K562 (cell line): ENCODE measurements around the gene GALNT12. TPM values are rescaled to one million over a fixed set of nuclear protein-coding genes. Genes with fewer than 3 reads are reported as not detected.
A peak's percentile ranks its signal among the peaks of the same experiment; 100 is the strongest.

ENCODE experiments used
- CREM ChIP-seq: IDR thresholded peaks from 2 replicates; pipeline ENCODE4 v1.6.1; 2014; ENCODE audit warnings: antibody characterized with exemption, low read depth
- ETV6 ChIP-seq, 3 experiments: fragments of 150-350 bp in 1 of 3; sonication (generic) in 1 of 3; formaldehyde crosslinking in 1 of 3; IDR thresholded peaks; 2 replicates each; pipeline versions ENCODE4 v1.6.1 to v1.8.0; 2014 to 2022; ENCODE audit warnings: borderline replicate concordance in 2 of 3, low read depth in 2 of 3, antibody characterized with exemption in 1 of 3, low read length in 1 of 3, mild to moderate bottlenecking in 1 of 3, missing genetic modification reagents in 1 of 3
- ILF3 ChIP-seq: fragments of 450-650 bp; IDR thresholded peaks from 2 replicates; pipeline ENCODE4 v1.6.1; 2018; ENCODE audit warnings: antibody characterized with exemption, mild to moderate bottlenecking, moderate library complexity, borderline replicate concordance
- PRPF4 ChIP-seq: fragments of 200-400 bp; formaldehyde crosslinking; IDR thresholded peaks from one replicate; pipeline ENCODE4 v1.6.1; 2017; ENCODE audit warnings: low read length, low read depth, mild to moderate bottlenecking; ENCODE audit not compliant: insufficient read depth, poor library complexity, severe bottlenecking
- RBM34 ChIP-seq: fragments of 200-400 bp; formaldehyde crosslinking; IDR thresholded peaks from 2 replicates; pipeline ENCODE4 v1.6.1; 2018; ENCODE audit warnings: low read length, borderline replicate concordance; ENCODE audit not compliant: insufficient read depth
- SNRNP70 ChIP-seq: fragments of 200-400 bp; formaldehyde crosslinking; optimal IDR thresholded peaks from 2 replicates; pipeline ENCODE3; 2017; ENCODE audit warnings: low read depth, low read length
- TRIM24 ChIP-seq, 2 experiments: fragments of 450-650 bp; IDR thresholded peaks; 2 replicates each; pipeline ENCODE4 v1.6.1; 2016
- XRCC5 ChIP-seq: fragments of 200-400 bp; formaldehyde crosslinking; IDR thresholded peaks from 2 replicates; pipeline ENCODE4 v1.6.1; 2017; ENCODE audit warnings: low read depth, mild to moderate bottlenecking, low read length
- ZKSCAN1 ChIP-seq: fragments of 150-350 bp; IDR thresholded peaks from 2 replicates; pipeline ENCODE4 v1.6.1; 2016; ENCODE audit warnings: low read depth, low read length
- ZKSCAN3 ChIP-seq: fragments of 250-450 bp; sonication (Bioruptor Pico); IDR thresholded peaks from 2 replicates; pipeline ENCODE4 v1.4.0; 2020
- ZNF561 ChIP-seq: fragments of 450-650 bp; formaldehyde crosslinking; conservative IDR thresholded peaks from 2 replicates; pipeline ENCODE4 v1.4.0; 2020; ENCODE audit warnings: mild to moderate bottlenecking, moderate library complexity
- ZNF766 ChIP-seq: fragments of 200-800 bp; sonication (Bioruptor generic); conservative IDR thresholded peaks from 2 replicates; pipeline ENCODE4 v1.6.1; 2016; ENCODE audit warnings: missing genetic modification characterization, missing compliant biosample characterization
- polyA plus RNA-seq, 8 experiments: library from polyadenylated mRNA; depleted of rRNA in 4 of 8; stranded (reverse) in 5 of 8; unstranded in 3 of 8; fragments of >200 nt; fragmentation: Nextera tagmentation in 2 of 8; fragmentation: Illumina TruSeq in 1 of 8; extraction: Ambion mirVana in 2 of 8; extraction: Trizol in 1 of 8; gene quantifications; 2 replicates each; pipeline versions ENCODE4 v1.2.1 to v1.2.3, GENCODE V29; 2011 to 2014; ENCODE audit warnings: inconsistent platforms in 1 of 8, missing spikeins in 1 of 8
- total RNA-seq, 7 experiments: library from RNA; depleted of rRNA in 6 of 7; stranded (reverse); fragments of >200 nt in 6 of 7; fragmentation: Illumina TruSeq in 2 of 7; extraction: Trizol in 2 of 7; gene quantifications; 2 replicates each; pipeline versions ENCODE4 v1.2.1 to v1.2.3, GENCODE V29; 2011 to 2021; ENCODE audit warnings: low replicate concordance in 1 of 7
- TF ChIP-seq, protein P1 (sequence below): IDR thresholded peaks from 3 replicates; pipeline ENCODE4 v1.6.1; 2011; ENCODE audit warnings: borderline replicate concordance, mild to moderate bottlenecking; ENCODE audit not compliant: insufficient read length, insufficient read depth
- TF ChIP-seq, protein P2 (sequence below), 3 experiments: IDR thresholded peaks in 2 of 3; conservative IDR thresholded peaks in 1 of 3; 2 replicates each; pipeline ENCODE4 v1.5.1; 2011 to 2012; ENCODE audit warnings: low read length in 3 of 3, mild to moderate bottlenecking in 3 of 3, control low read depth in 2 of 3, improper control_type of control experiment in 1 of 3, inconsistent platforms in 1 of 3, low read depth in 1 of 3, mixed read lengths in 1 of 3, moderate library complexity in 1 of 3; ENCODE audit not compliant: insufficient read depth in 2 of 3

Gene GALNT12
- total and polyA plus RNA-seq, 9 of the 15 experiments (the other 6 are each of a cell fraction or from before 2014, with no cell fraction given): 29.7 to 82.9 (median 44.2) TPM

DNA sequence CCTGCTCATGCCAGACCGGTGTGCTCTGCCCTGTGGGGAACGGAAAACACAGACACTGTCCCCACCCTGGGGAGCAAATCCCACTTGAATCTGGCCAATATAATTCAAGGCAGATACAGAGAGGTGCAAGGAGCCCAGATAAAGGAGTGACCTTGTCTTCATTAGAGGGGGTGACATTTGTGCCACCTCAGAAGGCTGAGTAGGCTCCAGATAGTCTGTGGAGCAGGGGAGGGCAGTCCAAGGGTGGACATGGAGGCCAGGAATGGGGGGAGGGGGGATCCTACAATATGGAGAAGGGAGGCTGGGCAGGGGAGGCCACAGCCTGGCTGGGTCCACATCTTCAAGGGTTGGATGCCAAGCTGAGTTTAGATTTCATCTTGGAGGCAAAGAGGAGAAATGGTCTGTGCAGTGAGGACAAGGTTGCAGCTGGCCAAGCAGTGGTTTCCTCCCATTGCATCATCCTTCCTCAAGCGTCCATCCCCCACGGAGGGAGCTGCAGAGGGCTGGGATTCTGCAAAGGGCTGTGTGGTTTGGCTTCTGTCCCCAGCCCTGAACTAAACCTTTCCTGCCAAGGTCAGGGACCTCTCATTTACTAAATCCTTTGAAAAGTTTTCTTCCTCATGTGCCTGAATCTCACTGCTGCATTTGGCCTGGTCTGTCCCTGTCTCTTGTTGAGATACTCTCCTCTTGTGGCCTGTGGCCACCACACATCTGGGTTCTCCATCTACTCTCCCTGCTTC is 60.1 kb downstream of the GALNT12 start (continued):
- TF ChIP-seq, protein P1, sequence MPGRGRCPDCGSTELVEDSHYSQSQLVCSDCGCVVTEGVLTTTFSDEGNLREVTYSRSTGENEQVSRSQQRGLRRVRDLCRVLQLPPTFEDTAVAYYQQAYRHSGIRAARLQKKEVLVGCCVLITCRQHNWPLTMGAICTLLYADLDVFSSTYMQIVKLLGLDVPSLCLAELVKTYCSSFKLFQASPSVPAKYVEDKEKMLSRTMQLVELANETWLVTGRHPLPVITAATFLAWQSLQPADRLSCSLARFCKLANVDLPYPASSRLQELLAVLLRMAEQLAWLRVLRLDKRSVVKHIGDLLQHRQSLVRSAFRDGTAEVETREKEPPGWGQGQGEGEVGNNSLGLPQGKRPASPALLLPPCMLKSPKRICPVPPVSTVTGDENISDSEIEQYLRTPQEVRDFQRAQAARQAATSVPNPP: no peak
- TF ChIP-seq XRCC5 (no peak), ZKSCAN1 (peak; percentile 17; the same call in 1 of the 2 replicates), ILF3 (no peak), TRIM24 (IDR thresholded peaks at IDR 0.05) (peak; percentile 99), ZNF766 (CRISPR knock-in tag) (peak; percentile 95), SNRNP70 (no peak), RBM34 (no peak), PRPF4 (no peak), ZKSCAN3 (CRISPR knock-in tag) (0 out of 2 replicates have a peak, but pooled peaks have one; percentile 7), CREM (peak; percentile 43; the same call in 1 of the 2 replicates), ETV6 (IDR thresholded peaks at IDR 0.05; ENCODE audit: borderline replicate concordance in 1 of 2, low read depth in 2 of 2, low read length in 1 of 2) (no peak; a peak in 1 of 4 replicates), ETV6 (CRISPR knock-in tag; IDR thresholded peaks at IDR 0.05; ENCODE audit: borderline replicate concordance) (no peak), ZNF561 (CRISPR knock-in tag) (0 out of 2 replicates have a peak, but pooled peaks have one; percentile 11)
- TF ChIP-seq, protein P2, sequence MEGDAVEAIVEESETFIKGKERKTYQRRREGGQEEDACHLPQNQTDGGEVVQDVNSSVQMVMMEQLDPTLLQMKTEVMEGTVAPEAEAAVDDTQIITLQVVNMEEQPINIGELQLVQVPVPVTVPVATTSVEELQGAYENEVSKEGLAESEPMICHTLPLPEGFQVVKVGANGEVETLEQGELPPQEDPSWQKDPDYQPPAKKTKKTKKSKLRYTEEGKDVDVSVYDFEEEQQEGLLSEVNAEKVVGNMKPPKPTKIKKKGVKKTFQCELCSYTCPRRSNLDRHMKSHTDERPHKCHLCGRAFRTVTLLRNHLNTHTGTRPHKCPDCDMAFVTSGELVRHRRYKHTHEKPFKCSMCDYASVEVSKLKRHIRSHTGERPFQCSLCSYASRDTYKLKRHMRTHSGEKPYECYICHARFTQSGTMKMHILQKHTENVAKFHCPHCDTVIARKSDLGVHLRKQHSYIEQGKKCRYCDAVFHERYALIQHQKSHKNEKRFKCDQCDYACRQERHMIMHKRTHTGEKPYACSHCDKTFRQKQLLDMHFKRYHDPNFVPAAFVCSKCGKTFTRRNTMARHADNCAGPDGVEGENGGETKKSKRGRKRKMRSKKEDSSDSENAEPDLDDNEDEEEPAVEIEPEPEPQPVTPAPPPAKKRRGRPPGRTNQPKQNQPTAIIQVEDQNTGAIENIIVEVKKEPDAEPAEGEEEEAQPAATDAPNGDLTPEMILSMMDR (IDR thresholded peaks at IDR 0.05 in 2 of 3, conservative IDR thresholded peaks at IDR 0.05 in 1 of 3; ENCODE audit: insufficient read depth in 2 of 3, low read depth in 1 of 3, low read length in 3 of 3): no peak
